Measurements from ENCODE around the gene DYNC1I1.

The DYNC1I1 gene

GRCh38 chr7:95886501-95887090, 114.2 kb downstream of the DYNC1I1 start:
- H3K9me3 Mint-ChIP-seq: no peaks in the 10 kb centered on the region
- no peak overlapping the region for H3K4me3 Mint-ChIP-seq
- no peaks in the 10 kb centered on the region for H3K36me3 Mint-ChIP-seq
- no peak for DNase-seq (ENCODE audit: low spot score in 2 of 2)
- ATAC-seq (ENCODE audit: low read depth): no peak
- H3K27me3 Mint-ChIP-seq: peaks cover 7% of the 10 kb centered on the region
- H3K27ac Mint-ChIP-seq: no peak overlapping the region
- H3K4me1 Mint-ChIP-seq: no peaks in the 10 kb centered on the region

- no peak overlapping the region for H3K4me3 Mint-ChIP-seq
- H3K27ac Mint-ChIP-seq: no peak overlapping the region
- H3K36me3 Mint-ChIP-seq: no peaks in the 10 kb centered on the region
- peaks cover 2% of the 10 kb centered on the region for H3K27me3 Mint-ChIP-seq
- no peak for ATAC-seq (ENCODE audit: low read depth)
- H3K4me1 Mint-ChIP-seq: no peaks in the 10 kb centered on the region
- DNase-seq (ENCODE audit: low spot score in 2 of 2): no peak
- no peaks in the 10 kb centered on the region for H3K9me3 Mint-ChIP-seq
Observed at GRCh38 chr7:95893484-95893883, 121.1 kb downstream of the DYNC1I1 start.

DNA sequence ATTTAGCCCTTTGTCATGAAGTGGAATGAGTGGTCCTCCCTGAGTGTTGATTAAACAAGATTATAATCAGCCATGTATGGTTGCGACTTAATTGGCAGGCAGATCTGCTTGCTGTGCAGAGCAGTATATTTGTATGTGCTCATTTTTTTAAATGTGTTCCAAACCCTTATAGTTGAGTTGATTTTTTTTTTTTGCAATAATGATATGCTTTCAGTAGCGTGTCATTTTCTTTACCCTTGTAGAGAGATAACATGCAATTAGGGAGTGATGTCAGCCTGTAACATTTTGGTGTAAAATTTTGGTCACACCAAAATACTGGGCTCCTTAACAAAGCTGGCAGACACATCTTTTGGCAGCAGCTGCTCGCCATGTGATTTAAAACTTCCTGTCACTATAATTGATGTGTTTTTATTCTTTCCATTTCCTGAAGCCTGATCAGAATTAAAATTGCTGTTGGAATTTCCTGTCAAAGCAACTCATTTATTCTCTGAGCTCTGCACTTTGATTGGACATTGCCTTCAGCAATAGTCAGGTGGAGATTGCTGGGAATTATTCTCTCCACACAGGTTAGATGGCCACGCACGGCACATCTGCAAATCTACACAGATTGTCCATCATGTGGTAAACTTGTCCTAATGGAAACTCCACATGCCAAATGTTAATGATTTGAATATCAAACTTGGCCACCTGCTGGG, 125.3 kb downstream of the DYNC1I1 start:
- DNase-seq (ENCODE audit: low spot score in 2 of 2) (no peak), ATAC-seq (ENCODE audit: low read depth) (no peak)
- H3K4me3 Mint-ChIP-seq: no peak overlapping the region
- no peaks in the 10 kb centered on the region for H3K9me3 Mint-ChIP-seq
- H3K27me3 Mint-ChIP-seq: no peaks in the 10 kb centered on the region
- H3K36me3 Mint-ChIP-seq: no peaks in the 10 kb centered on the region
- no peaks in the 10 kb centered on the region for H3K4me1 Mint-ChIP-seq
- H3K27ac Mint-ChIP-seq: no peak overlapping the region

DNA sequence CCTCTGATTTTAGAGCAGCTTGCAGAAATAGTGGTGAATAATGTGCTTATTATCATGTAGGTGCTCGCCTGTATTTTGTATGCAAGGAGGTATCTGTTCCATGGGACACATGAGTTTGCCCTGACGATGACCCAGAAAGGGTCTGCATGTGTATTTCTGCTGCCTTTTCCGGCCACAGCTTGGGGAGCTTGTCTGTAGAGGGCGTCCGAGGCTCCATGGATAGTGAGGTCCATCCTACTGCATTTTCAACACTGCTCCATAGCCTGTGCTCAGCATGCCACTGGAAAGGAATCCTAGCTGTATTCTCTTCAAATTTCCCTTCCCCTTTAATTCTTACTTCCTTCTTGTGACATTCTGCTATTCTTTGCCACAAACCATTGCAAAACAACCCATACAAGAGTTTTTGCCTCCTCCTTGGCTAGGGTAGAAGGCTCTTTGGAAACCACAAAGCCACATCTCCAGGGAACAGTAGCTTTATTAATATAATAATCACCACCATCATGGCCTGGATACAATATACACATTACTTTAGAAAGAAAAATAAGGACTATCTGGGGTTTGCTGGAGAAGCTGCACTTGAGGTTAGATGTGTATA, 127.7 kb downstream of the DYNC1I1 start:
- H3K27ac Mint-ChIP-seq: no peak overlapping the region
- ATAC-seq (ENCODE audit: low read depth): no peak
- no peak overlapping the region for H3K4me3 Mint-ChIP-seq
- H3K9me3 Mint-ChIP-seq: no peaks in the 10 kb centered on the region
- H3K27me3 Mint-ChIP-seq: peaks cover 2% of the 10 kb centered on the region
- no peak for DNase-seq (ENCODE audit: low spot score in 2 of 2)
- H3K36me3 Mint-ChIP-seq: no peaks in the 10 kb centered on the region
- H3K4me1 Mint-ChIP-seq: no peaks in the 10 kb centered on the region

DNA sequence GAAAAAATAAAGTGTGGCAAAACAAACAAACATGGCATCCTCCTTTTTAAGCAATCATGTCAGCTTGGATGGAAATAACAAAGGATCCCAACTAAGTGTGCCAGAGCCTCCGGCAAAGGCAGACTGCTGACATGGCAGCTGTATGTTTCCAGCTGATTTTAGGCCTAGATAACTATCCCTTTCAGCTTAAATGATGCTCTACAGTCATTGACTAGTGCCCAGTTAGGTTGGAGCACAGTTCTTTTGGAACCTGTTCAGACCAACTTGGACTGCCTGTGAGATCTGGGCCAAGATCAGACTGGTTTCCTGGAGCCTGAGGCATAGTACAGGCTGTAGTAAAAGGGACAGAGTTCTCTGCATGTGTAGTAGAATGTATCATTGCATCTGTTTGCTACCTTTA, 128.7 kb downstream of the DYNC1I1 start:
- ATAC-seq (ENCODE audit: low read depth) (no peak), DNase-seq (ENCODE audit: low spot score in 2 of 2) (no peak)
- Mint-ChIP-seq H3K9me3 (no peaks in the 10 kb centered on the region), H3K4me1 (no peaks in the 10 kb centered on the region), H3K27me3 (peaks cover 2% of the 10 kb centered on the region), H3K27ac (no peak overlapping the region), H3K36me3 (no peaks in the 10 kb centered on the region), H3K4me3 (no peak overlapping the region)

GRCh38 chr7:95904099-95904498, 131.7 kb downstream of the DYNC1I1 start:
- Mint-ChIP-seq H3K9me3 (no peaks in the 10 kb centered on the region), H3K27ac (no peak overlapping the region), H3K4me1 (no peaks in the 10 kb centered on the region), H3K4me3 (no peak overlapping the region), H3K36me3 (no peaks in the 10 kb centered on the region), H3K27me3 (peaks cover 7% of the 10 kb centered on the region)
- ATAC-seq (ENCODE audit: low read depth) (no peak), DNase-seq (ENCODE audit: low spot score in 2 of 2) (no peak)

DNA sequence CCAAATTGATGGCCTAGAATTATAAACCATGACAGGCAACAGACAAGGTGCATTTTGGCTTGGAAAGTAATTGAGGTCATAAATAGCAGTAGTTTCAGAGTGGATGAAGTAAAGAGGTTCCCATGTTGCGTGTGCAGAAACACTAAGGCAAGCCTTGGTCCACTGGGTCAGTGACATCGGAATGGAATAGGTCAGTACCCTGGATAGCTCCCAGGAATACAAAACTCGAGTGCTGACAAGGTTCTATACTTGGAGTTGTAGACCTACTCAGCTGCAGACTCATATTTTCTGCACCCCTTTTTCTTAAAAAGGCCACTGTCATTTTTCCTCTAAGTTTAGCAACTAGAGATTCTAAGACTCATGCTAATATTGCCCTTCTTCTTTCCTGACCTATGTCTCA, 132.8 kb downstream of the DYNC1I1 start:
- Mint-ChIP-seq H3K4me1 (no peaks in the 10 kb centered on the region), H3K27me3 (peaks cover 9% of the 10 kb centered on the region), H3K4me3 (no peak overlapping the region), H3K36me3 (no peaks in the 10 kb centered on the region), H3K27ac (no peak overlapping the region), H3K9me3 (no peaks in the 10 kb centered on the region)
- DNase-seq (ENCODE audit: low spot score in 2 of 2) (no peak), ATAC-seq (ENCODE audit: low read depth) (no peak)

DNA sequence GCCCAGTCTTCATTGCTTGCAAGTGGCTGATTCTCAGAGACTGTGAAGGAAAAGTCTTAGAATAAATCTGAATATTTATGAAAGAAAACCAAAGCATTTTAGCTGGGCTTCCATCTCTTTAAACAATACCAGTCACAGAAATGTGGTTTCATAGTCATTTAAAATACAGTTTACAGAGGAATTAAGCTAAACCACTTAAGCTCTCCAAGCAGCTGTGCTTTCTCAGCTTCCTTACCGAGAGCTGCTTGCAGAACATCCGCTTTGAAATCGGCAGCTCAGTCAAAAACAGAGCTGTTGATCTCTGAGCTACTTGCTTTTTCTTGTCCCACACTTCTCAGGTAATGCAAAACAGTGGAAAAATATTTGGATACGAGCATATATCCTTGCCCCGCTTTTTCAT, 134.5 kb downstream of the DYNC1I1 start:
- no peaks in the 10 kb centered on the region for H3K9me3 Mint-ChIP-seq
- no peak overlapping the region for H3K4me3 Mint-ChIP-seq
- no peaks in the 10 kb centered on the region for H3K36me3 Mint-ChIP-seq
- H3K27ac Mint-ChIP-seq: no peak overlapping the region
- no peak for ATAC-seq (ENCODE audit: low read depth)
- DNase-seq (ENCODE audit: low spot score in 2 of 2): no peak
- peaks cover 9% of the 10 kb centered on the region for H3K27me3 Mint-ChIP-seq
- H3K4me1 Mint-ChIP-seq: no peaks in the 10 kb centered on the region

DNA sequence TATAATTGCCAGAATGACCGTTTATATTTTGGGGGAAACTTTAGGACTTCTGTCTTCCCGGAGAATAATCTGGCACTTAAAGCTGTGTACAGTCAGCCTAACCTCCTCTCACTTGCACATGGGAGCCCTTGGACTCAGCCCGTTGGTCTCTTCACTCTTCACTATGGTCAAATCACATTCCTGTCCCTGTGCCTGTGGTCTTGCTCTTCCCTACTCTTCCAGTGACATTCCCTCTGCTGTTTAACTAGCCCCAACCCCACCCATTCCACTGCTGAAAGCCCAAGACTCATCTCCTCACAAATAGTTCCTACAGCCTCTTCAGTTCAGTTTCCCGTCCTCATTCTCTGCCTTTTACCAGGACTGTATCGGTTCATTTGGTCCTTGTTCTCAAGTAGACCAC, 135.0 kb downstream of the DYNC1I1 start:
- Mint-ChIP-seq H3K27ac (no peak overlapping the region), H3K27me3 (peaks cover 9% of the 10 kb centered on the region), H3K9me3 (no peaks in the 10 kb centered on the region), H3K4me3 (no peak overlapping the region), H3K4me1 (no peaks in the 10 kb centered on the region), H3K36me3 (no peaks in the 10 kb centered on the region)
- ATAC-seq (ENCODE audit: low read depth) (no peak), DNase-seq (ENCODE audit: low spot score in 2 of 2) (no peak)

DNA sequence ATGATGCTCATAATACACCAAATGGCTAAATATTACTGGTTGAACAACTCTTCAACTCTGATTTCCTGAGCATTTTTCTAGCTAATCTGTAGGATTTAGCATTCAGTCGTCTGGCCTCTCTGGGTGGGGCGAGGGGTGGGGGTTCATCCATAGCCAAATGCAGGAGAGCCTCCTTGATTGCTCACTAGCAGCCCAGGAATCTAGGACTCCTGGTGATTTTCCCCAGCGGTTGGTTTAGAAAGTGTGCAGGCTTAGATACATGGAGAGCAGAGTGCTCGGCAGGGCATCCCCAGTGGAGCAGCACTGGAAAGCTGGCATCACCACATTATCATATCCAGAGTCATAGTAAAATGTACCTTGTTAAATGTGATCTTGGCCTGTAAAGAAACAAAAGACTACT, 136.1 kb downstream of the DYNC1I1 start:
- ATAC-seq (ENCODE audit: low read depth): no peak
- H3K27ac Mint-ChIP-seq: no peak overlapping the region
- H3K36me3 Mint-ChIP-seq: no peaks in the 10 kb centered on the region
- DNase-seq (ENCODE audit: low spot score in 2 of 2): no peak
- no peaks in the 10 kb centered on the region for H3K4me1 Mint-ChIP-seq
- no peaks in the 10 kb centered on the region for H3K9me3 Mint-ChIP-seq
- H3K4me3 Mint-ChIP-seq: no peak overlapping the region
- H3K27me3 Mint-ChIP-seq: peaks cover 10% of the 10 kb centered on the region

DNA sequence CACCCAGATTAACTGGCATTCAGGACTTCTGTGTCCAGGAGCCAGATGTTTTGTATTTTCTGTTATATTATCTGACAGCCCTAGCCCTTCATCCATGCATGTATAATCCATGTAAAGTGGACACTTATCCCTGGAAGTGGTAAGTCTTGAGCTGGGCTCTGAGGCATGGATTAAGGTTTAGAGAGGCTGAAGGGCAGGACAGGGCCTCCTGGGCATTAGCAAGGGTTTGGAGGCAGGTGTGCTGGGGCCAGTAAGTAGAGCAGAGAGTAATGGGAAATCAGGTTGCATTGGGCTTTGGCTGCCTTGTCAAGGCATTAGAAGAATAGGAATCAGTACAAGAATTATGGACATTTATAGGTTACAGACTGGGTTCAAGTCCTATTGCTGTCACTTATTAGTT, 138.0 kb downstream of the DYNC1I1 start:
- H3K4me3 Mint-ChIP-seq: no peak overlapping the region
- no peaks in the 10 kb centered on the region for H3K4me1 Mint-ChIP-seq
- peaks cover 9% of the 10 kb centered on the region for H3K27me3 Mint-ChIP-seq

GRCh38 chr7:95915731-95916130, 143.4 kb downstream of the DYNC1I1 start:
- Mint-ChIP-seq H3K27me3 (peaks cover 4% of the 10 kb centered on the region), H3K4me3 (no peak overlapping the region), H3K36me3 (no peaks in the 10 kb centered on the region), H3K4me1 (peaks cover 3% of the 10 kb centered on the region), H3K27ac (no peak overlapping the region), H3K9me3 (no peaks in the 10 kb centered on the region)
- ATAC-seq (ENCODE audit: low read depth) (no peak), DNase-seq (ENCODE audit: low spot score in 2 of 2) (no peak)

More for the DNA sequence above, 138.0 kb downstream of the DYNC1I1 start:
- Mint-ChIP-seq H3K27ac (no peak overlapping the region), H3K9me3 (no peaks in the 10 kb centered on the region), H3K36me3 (no peaks in the 10 kb centered on the region)
- no peak for ATAC-seq (ENCODE audit: low read depth)
- DNase-seq (ENCODE audit: low spot score in 2 of 2): no peak

GRCh38 chr7:95916573-95917297, 144.4 kb downstream of the DYNC1I1 start:
- H3K9me3 Mint-ChIP-seq: no peaks in the 10 kb centered on the region
- no peaks in the 10 kb centered on the region for H3K36me3 Mint-ChIP-seq
- no peak overlapping the region for H3K4me3 Mint-ChIP-seq
- peaks cover 4% of the 10 kb centered on the region for H3K27me3 Mint-ChIP-seq
- ATAC-seq (ENCODE audit: low read depth) (peak; percentile 46), DNase-seq (ENCODE audit: low spot score in 2 of 2) (peak; percentile 62 to 75)
- H3K27ac Mint-ChIP-seq: no peak overlapping the region
- peaks cover 3% of the 10 kb centered on the region for H3K4me1 Mint-ChIP-seq

GRCh38 chr7:95917634-95918033, 145.3 kb downstream of the DYNC1I1 start:
- Mint-ChIP-seq H3K27ac (no peak overlapping the region), H3K4me3 (no peak overlapping the region), H3K36me3 (no peaks in the 10 kb centered on the region), H3K9me3 (no peaks in the 10 kb centered on the region), H3K4me1 (peaks cover 3% of the 10 kb centered on the region), H3K27me3 (peaks cover 4% of the 10 kb centered on the region)
- DNase-seq (ENCODE audit: low spot score in 2 of 2) (no peak), ATAC-seq (ENCODE audit: low read depth) (no peak)
